AG09319 (cell line): Measurements from ENCODE around the gene ENOX1.

Experiments used
- DNase-seq: peaks from one replicate; pipeline ENCODE4 v3.0.0-alpha.2; 2010; ENCODE audit warnings: low read depth; ENCODE audit errors: extremely low read depth
- CTCF ChIP-seq: IDR thresholded peaks from 2 replicates; pipeline ENCODE4 v1.5.1; 2011; ENCODE audit warnings: low read depth, mild to moderate bottlenecking, inconsistent platforms, low read length, moderate library complexity

ENOX1 gene

GRCh38 chr13:43797869-43798268, 11.1 kb upstream of the ENOX1 start:
- no peak for DNase-seq
- TF ChIP-seq CTCF: peak; percentile 6; the same call in 1 of the 2 replicates

- no peak for DNase-seq
- TF ChIP-seq CTCF: no peak
These were observed 10.4 kb upstream of the ENOX1 start for GRCh38 chr13:43797159-43797558.

- DNase-seq: no peak
- TF ChIP-seq CTCF: no peak
These were observed 7.6 kb upstream of the ENOX1 start for GRCh38 chr13:43794416-43794815.

GRCh38 chr13:43792076-43792881, 5.5 kb upstream of the ENOX1 start:
- no peak for DNase-seq
- TF ChIP-seq CTCF: no peak

- TF ChIP-seq CTCF: no peak
- DNase-seq: no peak
These were observed 1.2 kb upstream of the ENOX1 start for GRCh38 chr13:43787997-43788396.

- TF ChIP-seq CTCF: no peak
- DNase-seq: no peak
These were observed 733 bp upstream of the ENOX1 start for GRCh38 chr13:43787518-43787891.

GRCh38 chr13:43786472-43786765, 353 bp downstream of the ENOX1 start:
- DNase-seq: no peak
- TF ChIP-seq CTCF: no peak
